ENCODE measurements around the gene TBC1D22A. TPM values are rescaled to one million over a fixed set of nuclear protein-coding genes. Genes with fewer than 3 reads are reported as not detected.
A peak's percentile ranks its signal among the peaks of the same experiment; 100 is the strongest.

Gene TBC1D22A
- total and polyA plus RNA-seq, 8 donors = 12.0 to 17.6 (median 15.3) TPM

- no peak for ATAC-seq
- DNase-seq = no peak
- 94% methylated on average over 9 of the region's 9 CpGs for WGBS, 2 donors
- no peak for TF ChIP-seq CTCF (IDR thresholded peaks at IDR 0.05)
- Histone ChIP-seq H3K4me1 (no peaks in the 10 kb centered on the region), H3K36me3 (no peaks in the 10 kb centered on the region), H3K27me3 (no peaks in the 10 kb centered on the region), H3K9me3 (no peaks in the 10 kb centered on the region), H3K27ac (no peak overlapping the region), H3K4me3 (no peak overlapping the region)
- intact Hi-C loops (cut with DNase I) = no loop called here
- no peak for FAIRE-seq
These were observed 66.0 kb downstream of the TBC1D22A start for GRCh38 chr22:46828323-46828900.

- peaks cover 0 to 4% (median 0%) of the 10 kb centered on the region in 3 donors for H3K4me1 ChIP-seq
- H3K9me3 ChIP-seq = no peaks in the 10 kb centered on the region
- intact Hi-C loops (cut with DNase I) = no loop called here
- DNase-seq = no peak
- no peak overlapping the region for H3K27ac ChIP-seq
- WGBS, 2 donors = 81% methylated on average over 12 of the region's 12 CpGs
- FAIRE-seq = no peak
- H3K36me3 ChIP-seq = no peaks in the 10 kb centered on the region
- no peak for TF ChIP-seq CTCF (IDR thresholded peaks at IDR 0.05)
- H3K4me3 ChIP-seq = no peak overlapping the region
- no peaks in the 10 kb centered on the region for H3K27me3 ChIP-seq
- peak in 3 of 4 donors; percentile 17 to 48 (median 34) for ATAC-seq
These were observed 66.9 kb downstream of the TBC1D22A start for GRCh38 chr22:46829117-46829891.

- TF ChIP-seq CTCF (IDR thresholded peaks at IDR 0.05) = no peak
- FAIRE-seq (no peak), ATAC-seq (peak in 3 of 4 donors; percentile 26 to 42 (median 30)), DNase-seq (no peak)
- no peak overlapping the region for H3K27ac ChIP-seq
- WGBS, 2 donors = 87 to 89% methylated on average over 15 of the region's 15 CpGs
- H3K36me3 ChIP-seq = no peaks in the 10 kb centered on the region
- peaks cover 0 to 4% (median 0%) of the 10 kb centered on the region in 3 donors for H3K4me1 ChIP-seq
- H3K4me3 ChIP-seq = no peak overlapping the region
- intact Hi-C loops (cut with DNase I) = no loop called here
- no peaks in the 10 kb centered on the region for H3K9me3 ChIP-seq
- no peaks in the 10 kb centered on the region for H3K27me3 ChIP-seq
These were observed 67.7 kb downstream of the TBC1D22A start for GRCh38 chr22:46829941-46830715.

GRCh38 chr22:46830841-46831240 is 68.4 kb downstream of the TBC1D22A start:
- Histone ChIP-seq H3K27ac (no peak overlapping the region), H3K27me3 (no peaks in the 10 kb centered on the region), H3K9me3 (no peaks in the 10 kb centered on the region), H3K4me1 (peaks cover 0 to 4% (median 0%) of the 10 kb centered on the region in 3 donors), H3K4me3 (no peak overlapping the region), H3K36me3 (no peaks in the 10 kb centered on the region)
- DNase-seq (no peak), ATAC-seq (no peak), FAIRE-seq (no peak)
- 89 to 93% methylated on average over 8 of the region's 8 CpGs for WGBS, 2 donors
- intact Hi-C loops (cut with DNase I) = no loop called here
- no peak for TF ChIP-seq CTCF (IDR thresholded peaks at IDR 0.05)
